GM12874 (cell line): Measurements from ENCODE around the gene KLHL29.

ENCODE experiments used
- CTCF ChIP-seq: IDR thresholded peaks from 2 replicates; pipeline ENCODE4 v1.5.1; 2011; ENCODE audit warnings: low read depth, mild to moderate bottlenecking, control low read depth, low read length, moderate library complexity; ENCODE audit not compliant: insufficient read depth

Gene KLHL29

GRCh38 chr2:23480957-23481797 is 96.2 kb downstream of the KLHL29 start:
- TF ChIP-seq CTCF, result no peak

GRCh38 chr2:23482188-23482587 is 97.2 kb downstream of the KLHL29 start:
- TF ChIP-seq CTCF, result no peak

GRCh38 chr2:23482607-23483006 is 97.6 kb downstream of the KLHL29 start:
- no peak for TF ChIP-seq CTCF

- TF ChIP-seq CTCF, result no peak
Measured at GRCh38 chr2:23483791-23484190, 98.8 kb downstream of the KLHL29 start.

GRCh38 chr2:23484275-23484674 is 99.3 kb downstream of the KLHL29 start:
- TF ChIP-seq CTCF, result no peak

GRCh38 chr2:23484767-23485166 is 99.8 kb downstream of the KLHL29 start:
- TF ChIP-seq CTCF, result no peak

- no peak for TF ChIP-seq CTCF
Measured at GRCh38 chr2:23485261-23485660, 100.3 kb downstream of the KLHL29 start.
